GM23338 (cell line): ENCODE measurements around the gene OPTC. TPM values are rescaled to one million over a fixed set of nuclear protein-coding genes. Genes with fewer than 3 reads are reported as not detected.

Experiments
- ATAC-seq: fragments of 200-7000 bp; cut with Tn5 transposase; 3 replicates; pipeline ENCODE4 v1.9.1; 2020
- DNase-seq: peaks from one replicate; pipeline ENCODE4 v3.0.0-alpha.2; 2015; ENCODE audit warnings: low spot score
- H2AFZ ChIP-seq: fragments of 200-600 bp; sonication (generic); 2 replicates; pipeline ENCODE4 v1.8.0; 2016; ENCODE audit warnings: antibody characterized with exemption, mild to moderate bottlenecking, moderate library complexity
- H3F3A ChIP-seq: fragments of 200-600 bp; sonication (generic); replicated peaks from 2 replicates; pipeline ENCODE4 v1.8.0; 2017; ENCODE audit warnings: antibody characterized with exemption, mixed run types, low read depth
- H3K27ac ChIP-seq: fragments of 200-600 bp; sonication (generic); 2 replicates; pipeline ENCODE4 v1.6.1; 2016; ENCODE audit warnings: low read depth
- H3K27me3 ChIP-seq: fragments of 200-600 bp; sonication (generic); 2 replicates; pipeline ENCODE4 v1.8.0; 2016; ENCODE audit warnings: mild to moderate bottlenecking, mixed run types, moderate library complexity; ENCODE audit not compliant: insufficient read depth
- H3K36me3 ChIP-seq: fragments of 200-600 bp; sonication (generic); 2 replicates; pipeline ENCODE4 v1.8.0; 2016; ENCODE audit warnings: mild to moderate bottlenecking; ENCODE audit not compliant: insufficient read depth
- H3K4me1 ChIP-seq: fragments of 200-600 bp; sonication (generic); 2 replicates; pipeline ENCODE4 v1.8.0; 2016; ENCODE audit warnings: mild to moderate bottlenecking, moderate library complexity; ENCODE audit not compliant: insufficient read depth
- H3K4me2 ChIP-seq: fragments of 200-600 bp; sonication (generic); 2 replicates; pipeline ENCODE4 v1.7.1; 2017; ENCODE audit warnings: mixed run types
- H3K4me3 ChIP-seq: fragments of 200-600 bp; sonication (generic); 2 replicates; pipeline ENCODE4 v1.6.1; 2016; ENCODE audit warnings: mixed run types
- H3K79me2 ChIP-seq: fragments of 200-600 bp; sonication (generic); replicated peaks from 2 replicates; pipeline ENCODE4 v1.8.0; 2017; ENCODE audit warnings: mild to moderate bottlenecking; ENCODE audit not compliant: insufficient read depth
- H3K9me2 ChIP-seq: fragments of 200-600 bp; sonication (generic); 2 replicates; pipeline ENCODE4 v1.8.0; 2017; ENCODE audit not compliant: insufficient read depth
- H4K20me1 ChIP-seq: fragments of 200-600 bp; sonication (generic); replicated peaks from 2 replicates; pipeline ENCODE4 v1.8.0; 2017; ENCODE audit warnings: mild to moderate bottlenecking; ENCODE audit not compliant: insufficient read depth
- H3K27ac Mint-ChIP-seq: 2 replicates; pipeline ENCODE4 v1.8.0; 2020; ENCODE audit warnings: inconsistent platforms, mild to moderate bottlenecking, moderate library complexity, mixed read lengths
- H3K27me3 Mint-ChIP-seq: 3 replicates; pipeline ENCODE4 v1.8.0; 2022; ENCODE audit warnings: low read depth, mild to moderate bottlenecking, moderate library complexity, mixed read lengths, inconsistent platforms; ENCODE audit not compliant: insufficient read depth, poor library complexity
- H3K36me3 Mint-ChIP-seq: 3 replicates; pipeline ENCODE4 v1.8.0; 2021; ENCODE audit warnings: low read depth, mild to moderate bottlenecking, inconsistent platforms, moderate library complexity, mixed read lengths
- H3K4me1 Mint-ChIP-seq: 3 replicates; pipeline ENCODE4 v1.8.0; 2020; ENCODE audit warnings: mild to moderate bottlenecking, inconsistent platforms, mixed read lengths
- H3K4me3 Mint-ChIP-seq: 3 replicates; pipeline ENCODE4 v1.8.0; 2021; ENCODE audit warnings: moderate library complexity, mild to moderate bottlenecking, inconsistent platforms, mixed read lengths
- H3K9me3 Mint-ChIP-seq: 3 replicates; pipeline ENCODE4 v1.8.0; 2020; ENCODE audit warnings: moderate library complexity, mild to moderate bottlenecking, inconsistent platforms, mixed read lengths
- CREB1 ChIP-seq: fragments of 250-450 bp; sonication (Bioruptor Pico); IDR thresholded peaks from 2 replicates; pipeline ENCODE4 v1.5.0; 2020; ENCODE audit warnings: low read depth, mild to moderate bottlenecking, moderate library complexity
- CTCF ChIP-seq, 2 experiments: fragments of 200-600 bp in 1 of 2; sonication (generic) in 1 of 2; conservative IDR thresholded peaks; 2 replicates each; pipeline versions ENCODE4 v1.5.1 to v1.6.1; 2016 to 2017; ENCODE audit warnings: antibody characterized with exemption in 2 of 2, low read depth in 2 of 2, mild to moderate bottlenecking in 2 of 2, moderate library complexity in 1 of 2
- ETS1 ChIP-seq: IDR thresholded peaks from 2 replicates; pipeline ENCODE4 v1.6.1; 2016; ENCODE audit warnings: antibody characterized with exemption
- EZH2phosphoT487 ChIP-seq: fragments of 200-600 bp; sonication (generic); IDR thresholded peaks from one replicate; pipeline ENCODE4 v1.8.1; 2018; ENCODE audit warnings: antibody characterized with exemption; ENCODE audit not compliant: unreplicated experiment
- NANOG ChIP-seq: IDR thresholded peaks from 2 replicates; pipeline ENCODE4 v1.6.1; 2016; ENCODE audit warnings: antibody characterized with exemption, borderline replicate concordance
- POLR2AphosphoS5 ChIP-seq: IDR thresholded peaks from 2 replicates; pipeline ENCODE4 v1.6.1; 2016; ENCODE audit warnings: antibody characterized with exemption, low read depth
- REST ChIP-seq: IDR thresholded peaks from one replicate; pipeline ENCODE4 v1.6.1; 2018; ENCODE audit warnings: antibody characterized with exemption; ENCODE audit not compliant: unreplicated experiment
- STAT1 ChIP-seq: IDR thresholded peaks from one replicate; pipeline ENCODE4 v1.6.1; 2016; ENCODE audit warnings: antibody characterized with exemption; ENCODE audit not compliant: unreplicated experiment
- ZNF114 ChIP-seq: fragments of 250-450 bp; sonication (Bioruptor Pico); IDR thresholded peaks from 2 replicates; pipeline ENCODE4 v1.5.0; 2020; ENCODE audit warnings: mild to moderate bottlenecking, moderate library complexity
- ZNF462 ChIP-seq: fragments of 250-450 bp; sonication (Bioruptor Pico); IDR thresholded peaks from 2 replicates; pipeline ENCODE4 v1.5.0; 2020; ENCODE audit warnings: mild to moderate bottlenecking, moderate library complexity
- polyA plus RNA-seq: library from polyadenylated mRNA; unstranded; fragments of >200 nt; fragmentation: Nextera tagmentation; extraction: Ambion mirVana; gene quantifications from 2 replicates; pipeline ENCODE4 v1.2.1, GENCODE V29; 2016
- total RNA-seq: library from RNA; depleted of rRNA; stranded (reverse); fragments of >200 nt; shearing (Covaris generic); gene quantifications from 2 replicates; pipeline ENCODE4 v1.2.3, GENCODE V29; 2014

The OPTC gene
- total and polyA plus RNA-seq, 2 experiments from 2014 or later = 0.50 to 1.0 TPM

- TF ChIP-seq CTCF (conservative IDR thresholded peaks at IDR 0.05; ENCODE audit: low read depth in 2 of 2) (no peak), ZNF114 (no peak)
These were observed 54.9 kb downstream of the OPTC start (continued) for GRCh38 chr1:203548892-203549291.

- Histone ChIP-seq H3K4me3 (peak overlapping the region; percentile 10; the same call in 1 of the 2 replicates), H3K27ac (peak overlapping the region; percentile 67), H3K4me1 (peaks cover 42% of the 10 kb centered on the region), H3K79me2 (no peaks in the 10 kb centered on the region), H4K20me1 (no peaks in the 10 kb centered on the region), H3K27me3 (no peaks in the 10 kb centered on the region), H3K4me2 (peak overlapping the region; percentile 59), H3K36me3 (no peaks in the 10 kb centered on the region), H3F3A (no peaks in the 10 kb centered on the region), H2AFZ (no peak overlapping the region), H3K9me2 (no peaks in the 10 kb centered on the region)
- Mint-ChIP-seq H3K9me3 (no peaks in the 10 kb centered on the region), H3K4me3 (peak overlapping the region; percentile 28; the same call in 2 of the 3 replicates), H3K4me1 (peaks cover 44% of the 10 kb centered on the region), H3K27ac (peak overlapping the region; percentile 87), H3K27me3 (peaks cover 1% of the 10 kb centered on the region), H3K36me3 (no peaks in the 10 kb centered on the region)
- DNase-seq = peak; percentile 89
- peak; percentile 89 for ATAC-seq
- TF ChIP-seq ZNF114 = no peak
- TF ChIP-seq ETS1 = no peak
- no peak for TF ChIP-seq CREB1 (CRISPR knock-in tag)
- TF ChIP-seq NANOG = no peak
- no peak for TF ChIP-seq REST
- TF ChIP-seq STAT1 = no peak
- no peak for TF ChIP-seq CTCF (conservative IDR thresholded peaks at IDR 0.05; ENCODE audit: low read depth in 2 of 2)
- no peak for TF ChIP-seq POLR2AphosphoS5
- TF ChIP-seq ZNF462 = no peak
- TF ChIP-seq EZH2phosphoT487 = no peak
These were observed 55.4 kb downstream of the OPTC start for GRCh38 chr1:203549309-203549708.
